H1 (cell line): ENCODE data around the gene IL7R. TPM values are rescaled to one million over a fixed set of nuclear protein-coding genes. Genes with fewer than 3 reads are reported as not detected.

Experiments
- CTCF ChIA-PET: fragments of 300-600 bp; sonication (Branson Sonifier 250); formaldehyde crosslinking; loops from one replicate; lab custom pipeline; 2021; ENCODE audit not compliant: partially characterized antibody; lab: Charles Lee
- POLR2A ChIA-PET: fragments of 300-600 bp; sonication (Branson Sonifier 250); formaldehyde crosslinking; loops from one replicate; lab custom pipeline; 2021; ENCODE audit warnings: inconsistent platforms; ENCODE audit not compliant: partially characterized antibody; lab: Charles Lee
- DNase-seq, 2 experiments: peaks; one replicate each; pipeline versions ENCODE4 v3.0.0 to v3.0.0-alpha.2; 2010 to 2022; ENCODE audit warnings: low spot score in 2 of 2, low read depth in 1 of 2, mixed read lengths in 1 of 2
- FAIRE-seq: peaks from 2 replicates; lab custom pipeline; 2011; peaks lifted over from hg19 to GRCh38; lab: Jason Lieb, UNC
- H2AFZ ChIP-seq: 2 replicates; pipeline ENCODE4 v1.8.1; 2012; ENCODE audit warnings: low read length, inconsistent platforms
- H2AK5ac ChIP-seq: 2 replicates; pipeline ENCODE4 v1.6.1; 2013; ENCODE audit warnings: low read depth, low read length
- H2BK120ac ChIP-seq: replicated peaks from 2 replicates; pipeline ENCODE3; 2013; ENCODE audit warnings: low read depth, low read length, inconsistent platforms
- H2BK12ac ChIP-seq: 2 replicates; pipeline ENCODE4 v1.6.1; 2013; ENCODE audit warnings: low read depth, low read length
- H2BK15ac ChIP-seq: 2 replicates; pipeline ENCODE4 v1.6.1; 2013; ENCODE audit warnings: low read length
- H2BK20ac ChIP-seq: 2 replicates; pipeline ENCODE4 v1.6.1; 2013; ENCODE audit warnings: low read length
- H2BK5ac ChIP-seq: 2 replicates; pipeline ENCODE4 v1.6.1; 2013; ENCODE audit warnings: low read depth, low read length
- H3K14ac ChIP-seq: 2 replicates; pipeline ENCODE4 v1.6.1; 2013; ENCODE audit warnings: inconsistent platforms; ENCODE audit not compliant: insufficient read length
- H3K18ac ChIP-seq: 2 replicates; pipeline ENCODE4 v1.6.1; 2013; ENCODE audit warnings: low read length; ENCODE audit errors: extremely low read depth
- H3K23ac ChIP-seq: 2 replicates; pipeline ENCODE4 v1.6.1; 2013; ENCODE audit warnings: inconsistent platforms; ENCODE audit not compliant: insufficient read length
- H3K23me2 ChIP-seq: 2 replicates; pipeline ENCODE4 v1.6.1; 2013; ENCODE audit warnings: low read depth, low read length
- H3K27ac ChIP-seq: 2 replicates; pipeline ENCODE4 v1.6.1; 2011; ENCODE audit warnings: low read depth, low read length, inconsistent platforms
- H3K27me3 ChIP-seq, 4 experiments: replicated peaks in 1 of 4; 1 replicate in 1 of 4; 2 replicates in 3 of 4; pipeline versions ENCODE4 v1.6.1 to v1.8.1; 2011 to 2013; ENCODE audit warnings: low read length in 3 of 4, mild to moderate bottlenecking in 3 of 4, inconsistent platforms in 2 of 4, mixed read lengths in 2 of 4, moderate library complexity in 1 of 4; ENCODE audit not compliant: control insufficient read depth in 3 of 4, insufficient read depth in 3 of 4; ENCODE audit errors: extremely low read depth in 1 of 4
- H3K36me3 ChIP-seq, 4 experiments: 2 replicates each; pipeline versions ENCODE4 v1.6.1 to v1.8.1; 2011 to 2013; ENCODE audit warnings: mild to moderate bottlenecking in 4 of 4, low read length in 3 of 4, moderate library complexity in 2 of 4, control low read depth in 1 of 4, inconsistent platforms in 1 of 4; ENCODE audit not compliant: insufficient read depth in 4 of 4, control insufficient read depth in 2 of 4
- H3K4ac ChIP-seq: replicated peaks from 2 replicates; pipeline ENCODE3; 2013; ENCODE audit warnings: low read length, low read depth, mixed read lengths, inconsistent platforms; ENCODE audit not compliant: insufficient read length
- H3K4me1 ChIP-seq, 4 experiments: replicated peaks in 1 of 4; 1 replicate in 1 of 4; 2 replicates in 3 of 4; pipeline versions ENCODE4 v1.6.1 to v1.8.1; 2011 to 2013; ENCODE audit warnings: low read length in 3 of 4, inconsistent platforms in 2 of 4, mixed read lengths in 1 of 4; ENCODE audit not compliant: insufficient read depth in 4 of 4, control insufficient read depth in 3 of 4
- H3K4me2 ChIP-seq, 2 experiments: 2 replicates each; pipeline versions ENCODE4 v1.6.1 to v1.8.1; 2011 to 2013; ENCODE audit warnings: low read depth in 2 of 2, low read length in 2 of 2, control low read depth in 1 of 2, inconsistent platforms in 1 of 2, mild to moderate bottlenecking in 1 of 2; ENCODE audit not compliant: insufficient read depth in 1 of 2
- H3K4me3 ChIP-seq, 4 experiments: fragments of 200-600, 300-600 bp in 1 of 4; sonication (generic), shearing (Covaris generic), sonication (Bioruptor Twin) in 1 of 4; 2 replicates each; pipeline versions ENCODE4 v1.5.1 to v1.8.1; 2011 to 2016; ENCODE audit warnings: low read length in 4 of 4, low read depth in 3 of 4, control low read depth in 2 of 4, inconsistent platforms in 2 of 4, mild to moderate bottlenecking in 2 of 4, mixed read lengths in 1 of 4, moderate library complexity in 1 of 4; ENCODE audit not compliant: insufficient read depth in 2 of 4; ENCODE audit errors: extremely low read depth in 1 of 4
- H3K56ac ChIP-seq: replicated peaks from 2 replicates; pipeline ENCODE3; 2013; ENCODE audit warnings: low read depth, mild to moderate bottlenecking, mixed read lengths, low read length, inconsistent platforms; ENCODE audit not compliant: insufficient read length
- H3K79me1 ChIP-seq: 2 replicates; pipeline ENCODE4 v1.6.1; 2013; ENCODE audit warnings: low read depth, low read length, control low read depth
- H3K79me2 ChIP-seq, 2 experiments: 2 replicates each; pipeline versions ENCODE4 v1.6.1 to v1.8.1; 2012 to 2013; ENCODE audit warnings: low read length in 2 of 2, mild to moderate bottlenecking in 2 of 2, inconsistent platforms in 1 of 2; ENCODE audit not compliant: insufficient read depth in 2 of 2, control insufficient read depth in 1 of 2
- H3K9ac ChIP-seq, 4 experiments: replicated peaks in 1 of 4; 1 replicate in 1 of 4; 2 replicates in 3 of 4; pipeline versions ENCODE4 v1.6.1 to v1.8.1; 2011 to 2013; ENCODE audit warnings: low read depth in 3 of 4, low read length in 3 of 4, control low read depth in 2 of 4, mild to moderate bottlenecking in 2 of 4, moderate library complexity in 2 of 4, inconsistent platforms in 1 of 4; ENCODE audit errors: extremely low read depth in 1 of 4
- H3K9me3 ChIP-seq, 2 experiments: 2 replicates each; pipeline versions ENCODE4 v1.6.1 to v1.8.1; 2012 to 2013; ENCODE audit warnings: mild to moderate bottlenecking in 2 of 2, moderate library complexity in 2 of 2, control low read depth in 1 of 2, inconsistent platforms in 1 of 2, low read depth in 1 of 2, low read length in 1 of 2, mixed read lengths in 1 of 2; ENCODE audit not compliant: insufficient read depth in 2 of 2
- H4K20me1 ChIP-seq, 2 experiments: replicated peaks in 1 of 2; 2 replicates each; pipeline versions ENCODE3 to v1.8.1; 2011 to 2013; ENCODE audit warnings: inconsistent platforms in 2 of 2, low read length in 2 of 2, mild to moderate bottlenecking in 1 of 2; ENCODE audit not compliant: insufficient read depth in 2 of 2, control insufficient read depth in 1 of 2
- H4K5ac ChIP-seq: 2 replicates; pipeline ENCODE4 v1.6.1; 2013; ENCODE audit warnings: low read length, low read depth, mixed read lengths, inconsistent platforms; ENCODE audit not compliant: insufficient read length
- H4K8ac ChIP-seq: 2 replicates; pipeline ENCODE4 v1.8.0; 2013; ENCODE audit warnings: mild to moderate bottlenecking, moderate library complexity, low read length, inconsistent platforms; ENCODE audit not compliant: insufficient read depth; ENCODE audit errors: extremely low read depth
- H4K91ac ChIP-seq: replicated peaks from 2 replicates; pipeline ENCODE3; 2013; ENCODE audit warnings: low read length, mixed read lengths, inconsistent platforms; ENCODE audit not compliant: insufficient read length
- BACH1 ChIP-seq: IDR thresholded peaks from 2 replicates; pipeline ENCODE4 v1.6.1; 2012; ENCODE audit warnings: low read length, improper control_type of control experiment
- EZH2 ChIP-seq: fragments of 200-600 bp; sonication (generic); IDR thresholded peaks from 2 replicates; pipeline ENCODE4 v1.7.1; 2012; ENCODE audit warnings: low read depth, mild to moderate bottlenecking, moderate library complexity, low read length, inconsistent platforms; ENCODE audit not compliant: severe bottlenecking
- POLR2A ChIP-seq, 2 experiments: IDR thresholded peaks; 1 replicate in 1 of 2; 2 replicates in 1 of 2; pipeline ENCODE4 v1.6.1; 2011; ENCODE audit warnings: low read depth in 2 of 2, low read length in 2 of 2, mild to moderate bottlenecking in 2 of 2; ENCODE audit errors: control extremely low read depth in 1 of 2
- WGBS, 2 experiments: shearing (Covaris generic) in 1 of 2; methylation state at CpG; one replicate each; pipeline versions ENCODE4 v1.1.6 to v1.1.7; 2013 to 2015; ENCODE audit warnings: low lambda C conversion rate in 2 of 2, mixed read lengths in 2 of 2, inconsistent platforms in 1 of 2, low coverage in 1 of 2, missing lambda C conversion rate in 1 of 2; ENCODE audit not compliant: insufficient replicate concordance in 2 of 2, insufficient coverage in 1 of 2, insufficient read length in 1 of 2; ENCODE audit errors: extremely low coverage in 1 of 2, missing lambda C conversion rate in 1 of 2; 5-methylcytosine and 5-hydroxymethylcytosine counted together
- polyA plus RNA-seq, 7 experiments: library from polyadenylated mRNA; depleted of rRNA in 3 of 7; stranded (reverse) in 5 of 7; unstranded in 2 of 7; fragments of >200 nt in 5 of 7; fragments of 200-250 nt in 2 of 7; gene quantifications; 1 replicate in 5 of 7; 2 replicates in 1 of 7; 4 replicates in 1 of 7; pipeline versions ENCODE4 v1.2.1 to v1.2.3, GENCODE V29; 2011 to 2013; ENCODE audit warnings: missing spikeins in 2 of 7, mixed read lengths in 2 of 7
- total RNA-seq: library from RNA; stranded (reverse); fragmentation: NEBNext Ultra II Directional; extraction: Animal tissue kit (Norgen Biotek cat#: 25700); gene quantifications from 2 replicates; pipeline ENCODE4 v1.2.1, GENCODE V29; 2021

The IL7R gene
- total and polyA plus RNA-seq, 2 of the 8 experiments (the other 6 are each of a cell fraction or from before 2014, with no cell fraction given), result not detected

DNA sequence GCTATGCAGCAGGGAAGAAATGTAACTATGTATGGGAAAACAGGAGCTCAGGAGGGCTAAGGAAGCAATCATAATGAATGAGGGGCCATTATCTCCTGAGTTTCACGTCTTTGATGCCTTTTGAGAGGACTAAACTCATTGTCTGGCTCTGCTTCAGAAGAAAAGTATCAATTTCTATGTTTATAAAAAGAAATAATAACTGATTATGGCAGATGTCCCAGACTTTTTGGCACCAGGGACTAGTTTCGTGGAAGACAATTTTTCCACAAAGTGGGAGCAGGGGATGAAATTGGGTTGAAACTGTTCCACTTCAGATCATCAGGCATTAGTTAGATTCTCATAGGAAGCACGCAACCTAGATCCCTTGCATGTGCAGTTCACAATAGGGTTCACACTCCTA is 8.7 kb upstream of the IL7R start:
- no peaks in the 10 kb centered on the region for H3K79me1 ChIP-seq
- no peak overlapping the region for H4K8ac ChIP-seq
- H2BK5ac ChIP-seq, result no peak overlapping the region
- H3K27ac ChIP-seq, result no peak overlapping the region
- no peak overlapping the region for H3K4me3 ChIP-seq
- no peak overlapping the region for H3K4me2 ChIP-seq
- H2AK5ac ChIP-seq, result no peak overlapping the region
- no peak overlapping the region for H2BK120ac ChIP-seq
- H2BK20ac ChIP-seq, result no peak overlapping the region
- no peak for DNase-seq
- no peak overlapping the region for H3K56ac ChIP-seq
- CTCF ChIA-PET, result interaction anchor here (0.5 kb wide), 1 partner anchor 11 kb away, joined by 3 read pairs; no protein-coding TSS in a partner anchor
- H3K27me3 ChIP-seq, result no peaks in the 10 kb centered on the region
- H2BK12ac ChIP-seq, result no peak overlapping the region
- H3K9me3 ChIP-seq, result peaks cover 25 to 33% of the 10 kb centered on the region in 2 experiments
- H3K79me2 ChIP-seq, result no peaks in the 10 kb centered on the region
- no peaks in the 10 kb centered on the region; a peak in 1 of 8 replicates for H3K36me3 ChIP-seq
- H3K23me2 ChIP-seq, result no peaks in the 10 kb centered on the region
- no peak for FAIRE-seq
- H3K9ac ChIP-seq, result no peak overlapping the region
- H2AFZ ChIP-seq, result no peak overlapping the region
- no peak overlapping the region for H2BK15ac ChIP-seq
- H4K5ac ChIP-seq, result no peak overlapping the region
- H3K18ac ChIP-seq, result no peak overlapping the region
- 91% methylated on average over 3 of the region's 3 CpGs; no CpG with 5 or more reads in 1 of the 2 experiments for WGBS, 2 experiments
- H4K20me1 ChIP-seq, result no peaks in the 10 kb centered on the region
- no peak overlapping the region for H3K14ac ChIP-seq
- POLR2A ChIA-PET, result no interaction called here
- TF ChIP-seq EZH2 (no peak), POLR2A (IDR thresholded peaks at IDR 0.05; ENCODE audit: control extremely low read depth in 1 of 2, low read depth in 2 of 2, low read length in 2 of 2) (no peak), BACH1 (no peak)
- TF ChIP-seq, all 59 proteins: peak for 0
- no peaks in the 10 kb centered on the region for H3K4me1 ChIP-seq
- no peak overlapping the region for H3K4ac ChIP-seq
- H4K91ac ChIP-seq, result no peak overlapping the region
- H3K23ac ChIP-seq, result no peak overlapping the region
